ACC112 (cell line): ENCODE results near the gene SMOC2.

Source experiments
- H2AFZ ChIP-seq: fragments of 200-600 bp; sonication (generic); one replicate; pipeline ENCODE4 v1.6.0; 2017; ENCODE audit warnings: antibody characterized with exemption, low read length; ENCODE audit not compliant: unreplicated experiment
- H3K27ac ChIP-seq: fragments of 200-600 bp; sonication (generic); 2 replicates; pipeline ENCODE4 v1.5.1; 2014; ENCODE audit warnings: low read depth, mild to moderate bottlenecking, antibody characterized with exemption, low read length, moderate library complexity
- H3K27me3 ChIP-seq: fragments of 200-600 bp; sonication (generic); 2 replicates; pipeline ENCODE4 v1.6.1; 2014; ENCODE audit warnings: mild to moderate bottlenecking, antibody characterized with exemption, low read length, moderate library complexity, mixed read lengths; ENCODE audit not compliant: insufficient read depth
- H3K36me3 ChIP-seq: fragments of 200-600 bp; sonication (generic); 2 replicates; pipeline ENCODE4 v1.6.1; 2016; ENCODE audit warnings: mild to moderate bottlenecking, antibody characterized with exemption, low read length, moderate library complexity, mixed read lengths; ENCODE audit not compliant: insufficient read depth
- H3K4me1 ChIP-seq: fragments of 200-600 bp; sonication (generic); one replicate; pipeline ENCODE4 v1.6.1; 2016; ENCODE audit warnings: low read length, mixed read lengths; ENCODE audit not compliant: insufficient read depth, unreplicated experiment, control insufficient read depth
- H3K4me3 ChIP-seq: fragments of 200-600 bp; sonication (generic); 2 replicates; pipeline ENCODE4 v1.5.1; 2014; ENCODE audit warnings: mild to moderate bottlenecking, low read depth, low read length
- H3K79me2 ChIP-seq: fragments of 200-600 bp; sonication (generic); one replicate; pipeline ENCODE4 v1.6.0; 2016; ENCODE audit warnings: low read length; ENCODE audit not compliant: control insufficient read depth, unreplicated experiment, insufficient read depth

Gene SMOC2

DNA sequence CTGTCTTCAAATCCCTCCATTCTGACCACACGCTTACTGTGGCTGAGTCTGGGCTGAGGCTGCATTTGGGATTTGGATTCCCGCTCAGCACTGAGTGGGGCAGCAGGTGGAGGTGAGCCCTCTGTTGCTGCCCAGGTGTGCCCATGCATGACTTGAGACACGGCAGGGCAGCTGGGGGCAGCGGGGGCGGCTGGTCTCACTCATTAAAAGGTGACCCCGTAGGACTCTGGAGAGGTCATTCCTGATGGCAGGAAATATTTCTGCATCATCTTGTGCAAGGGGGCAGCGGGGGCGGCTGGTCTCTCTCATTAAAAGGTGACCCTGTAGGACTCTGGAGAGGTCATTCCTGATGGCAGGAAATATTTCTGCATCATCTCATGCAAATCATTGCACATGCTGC lies 49.8 kb downstream of the SMOC2 start:
- Histone ChIP-seq H3K36me3 (no peaks in the 10 kb centered on the region), H3K27me3 (no peaks in the 10 kb centered on the region), H3K4me1 (no peaks in the 10 kb centered on the region), H2AFZ (no peak overlapping the region), H3K4me3 (no peak overlapping the region), H3K27ac (no peak overlapping the region), H3K79me2 (no peaks in the 10 kb centered on the region)

DNA sequence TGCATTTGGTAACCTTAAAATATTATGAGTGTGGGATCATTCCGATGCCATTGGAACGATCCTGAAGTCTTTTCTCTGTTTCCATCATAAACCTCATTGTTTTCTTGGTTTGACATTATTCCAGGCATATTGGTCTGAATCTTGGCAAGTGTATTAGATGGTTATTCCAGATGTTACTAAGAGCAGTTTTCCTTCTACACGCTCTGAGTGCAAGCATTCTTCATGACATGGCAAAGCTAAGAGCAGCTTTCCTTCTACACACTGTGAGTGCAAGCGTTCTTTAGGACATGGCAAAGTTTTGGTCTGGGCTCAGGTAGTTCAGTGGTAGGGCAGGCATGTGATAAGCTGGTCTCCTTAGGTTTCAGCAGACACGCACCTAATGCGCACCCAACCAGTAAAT lies 53.0 kb downstream of the SMOC2 start:
- Histone ChIP-seq H2AFZ (no peak overlapping the region), H3K79me2 (no peaks in the 10 kb centered on the region), H3K4me1 (no peaks in the 10 kb centered on the region), H3K36me3 (no peaks in the 10 kb centered on the region), H3K27me3 (no peaks in the 10 kb centered on the region), H3K27ac (no peak overlapping the region), H3K4me3 (no peak overlapping the region)

DNA sequence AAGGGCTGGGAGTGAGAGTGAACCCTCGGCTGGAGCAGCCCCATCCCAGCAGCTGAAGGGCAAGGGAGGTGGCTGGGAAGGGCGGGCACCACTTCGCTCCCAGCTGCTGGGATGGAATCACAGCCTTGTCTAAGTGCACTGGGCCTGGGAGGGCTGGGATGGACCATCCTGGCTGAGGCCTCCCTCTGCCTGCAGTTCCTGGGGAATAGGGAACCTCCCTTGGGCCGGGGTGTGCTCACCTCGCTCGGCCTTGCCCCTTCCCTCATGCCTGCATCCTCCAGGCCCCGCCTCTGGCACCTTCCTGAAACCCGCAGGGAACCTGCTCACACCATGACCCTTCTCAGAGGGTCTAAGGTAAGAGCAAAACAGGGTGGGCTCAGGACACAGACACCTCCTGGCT lies 53.7 kb downstream of the SMOC2 start:
- no peaks in the 10 kb centered on the region for H3K4me1 ChIP-seq
- H3K27ac ChIP-seq: no peak overlapping the region
- H3K27me3 ChIP-seq: no peaks in the 10 kb centered on the region
- H3K36me3 ChIP-seq: no peaks in the 10 kb centered on the region
- H3K4me3 ChIP-seq: no peak overlapping the region
- no peak overlapping the region for H2AFZ ChIP-seq
- H3K79me2 ChIP-seq: no peaks in the 10 kb centered on the region

DNA sequence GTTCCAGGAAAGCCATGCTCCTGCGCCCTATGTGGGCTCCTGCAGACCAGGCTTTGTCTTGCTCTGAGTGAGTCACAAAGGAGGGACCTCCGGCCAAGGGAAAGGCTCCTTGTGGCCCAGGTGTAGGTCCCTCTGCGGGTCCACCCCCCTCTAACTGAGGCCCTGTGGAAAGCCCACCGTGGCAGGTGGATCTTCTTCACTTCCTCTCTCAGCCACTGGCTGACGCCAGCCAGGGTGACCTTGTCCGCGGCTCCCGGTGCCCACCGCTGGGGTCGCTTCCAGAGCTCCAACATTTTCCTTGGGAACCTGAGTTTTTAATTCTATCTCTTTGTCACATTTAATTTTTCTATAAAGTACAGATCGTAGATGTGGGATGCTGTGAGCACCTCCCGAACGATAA lies 54.1 kb downstream of the SMOC2 start:
- H3K4me3 ChIP-seq: no peak overlapping the region
- no peak overlapping the region for H2AFZ ChIP-seq
- H3K36me3 ChIP-seq: no peaks in the 10 kb centered on the region
- no peaks in the 10 kb centered on the region for H3K79me2 ChIP-seq
- no peaks in the 10 kb centered on the region for H3K27me3 ChIP-seq
- H3K4me1 ChIP-seq: no peaks in the 10 kb centered on the region
- no peak overlapping the region for H3K27ac ChIP-seq

DNA sequence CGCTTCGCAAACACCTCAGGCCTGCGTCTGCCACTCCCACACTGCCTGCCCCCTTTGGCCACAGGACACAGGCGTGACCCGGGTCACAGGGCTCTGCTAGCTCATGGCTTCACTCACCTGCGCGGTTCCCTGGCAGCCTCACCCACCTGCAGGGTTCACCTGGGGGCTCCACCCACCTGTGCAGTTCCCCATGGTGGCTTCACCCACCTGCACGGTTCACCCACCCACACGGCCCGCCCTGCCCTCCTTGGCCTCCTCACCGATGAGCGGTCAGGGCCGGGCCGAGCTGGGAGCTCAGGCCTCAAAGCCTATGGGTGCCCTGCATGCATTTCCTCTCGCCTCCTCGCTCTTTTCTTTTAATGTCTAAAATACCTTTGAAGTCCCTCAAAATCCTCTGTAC lies 54.7 kb downstream of the SMOC2 start:
- no peaks in the 10 kb centered on the region for H3K4me1 ChIP-seq
- no peak overlapping the region for H3K4me3 ChIP-seq
- H3K79me2 ChIP-seq: no peaks in the 10 kb centered on the region
- H3K27ac ChIP-seq: no peak overlapping the region
- H3K27me3 ChIP-seq: no peaks in the 10 kb centered on the region
- no peaks in the 10 kb centered on the region for H3K36me3 ChIP-seq
- H2AFZ ChIP-seq: no peak overlapping the region

DNA sequence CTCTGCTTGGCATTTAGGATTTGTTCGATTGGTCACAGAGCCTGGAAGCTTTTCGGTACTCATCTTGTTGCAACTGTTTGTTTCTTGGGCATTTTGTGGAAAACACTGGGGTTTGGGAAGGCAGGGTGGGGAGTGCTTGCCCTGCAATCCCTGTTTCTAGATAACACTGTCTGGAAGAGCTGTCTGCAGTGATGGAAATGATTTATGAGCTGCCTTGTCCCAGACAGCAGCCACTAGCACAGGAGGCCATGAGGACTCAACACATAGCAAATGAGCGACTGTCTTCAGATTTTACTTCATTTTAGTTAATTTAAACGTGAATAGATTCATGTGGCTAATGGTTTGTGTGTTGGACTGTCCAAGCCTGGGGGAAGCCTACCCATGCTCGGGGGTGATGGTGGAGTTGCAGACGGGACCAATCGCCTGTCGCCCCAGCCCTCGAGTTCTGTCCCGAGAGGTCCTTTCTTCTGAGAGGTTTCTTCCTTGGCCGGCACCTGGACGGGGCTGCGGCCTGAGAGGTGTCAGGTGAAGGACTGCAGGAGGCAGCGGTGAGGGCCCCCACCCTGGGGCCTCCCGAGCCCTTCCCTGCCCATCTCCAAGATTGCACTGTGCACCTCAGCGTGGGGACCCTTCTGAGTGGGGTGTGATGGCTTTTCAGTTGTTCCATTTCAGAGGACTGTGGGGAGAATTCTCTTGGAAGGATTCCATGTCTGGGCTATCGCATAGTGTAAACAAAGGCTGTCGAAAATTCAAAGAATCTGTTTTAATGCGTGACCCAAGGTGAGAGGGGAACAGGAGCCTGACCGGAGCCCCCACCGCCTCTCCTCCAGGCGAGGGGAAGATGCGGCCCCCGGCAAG lies 55.4 kb downstream of the SMOC2 start:
- H3K4me1 ChIP-seq: no peaks in the 10 kb centered on the region
- no peak overlapping the region for H3K4me3 ChIP-seq
- no peaks in the 10 kb centered on the region for H3K36me3 ChIP-seq
- no peaks in the 10 kb centered on the region for H3K79me2 ChIP-seq
- H3K27ac ChIP-seq: no peak overlapping the region
- H3K27me3 ChIP-seq: no peaks in the 10 kb centered on the region
- H2AFZ ChIP-seq: no peak overlapping the region

DNA sequence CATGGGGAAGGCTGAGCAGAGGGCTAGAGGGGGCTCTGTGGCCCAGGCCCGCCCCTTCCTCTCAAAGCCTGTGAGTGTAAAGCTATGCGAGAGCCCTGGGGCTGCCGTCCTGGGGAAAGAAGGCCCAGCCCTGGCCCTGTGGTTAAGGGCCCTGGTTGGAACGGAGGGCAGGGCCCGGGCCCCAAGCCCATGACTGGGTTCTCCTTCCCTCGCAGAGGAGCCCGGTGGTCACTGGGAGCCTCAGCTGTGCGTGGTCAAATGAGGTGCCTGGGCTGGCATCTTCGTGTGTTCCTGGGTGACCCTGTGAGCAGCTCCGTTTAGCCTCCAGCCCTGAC lies 56.0 kb downstream of the SMOC2 start:
- Histone ChIP-seq H3K27me3 (no peaks in the 10 kb centered on the region), H3K4me1 (no peaks in the 10 kb centered on the region), H3K79me2 (no peaks in the 10 kb centered on the region), H2AFZ (no peak overlapping the region), H3K36me3 (no peaks in the 10 kb centered on the region), H3K27ac (no peak overlapping the region), H3K4me3 (no peak overlapping the region)

DNA sequence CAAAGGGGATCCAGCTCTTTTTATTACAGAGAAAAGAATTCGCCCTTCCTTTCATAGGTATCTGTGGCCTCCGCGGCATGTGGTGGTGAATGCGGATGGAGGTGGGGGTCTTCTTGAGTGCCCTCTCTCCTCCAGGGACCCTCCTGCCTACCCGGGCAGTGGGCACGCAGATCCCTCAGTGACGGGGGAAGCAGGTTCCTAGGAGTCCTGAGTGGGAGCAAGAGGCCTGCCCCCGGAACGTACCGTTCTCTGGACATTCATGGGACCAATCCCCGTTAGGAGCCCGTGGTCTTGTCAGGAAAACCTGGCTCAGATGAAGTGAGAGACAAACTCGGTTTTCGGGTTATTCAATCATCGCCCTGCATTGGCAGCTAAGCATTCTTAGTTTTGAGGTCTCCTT lies 56.4 kb downstream of the SMOC2 start:
- Histone ChIP-seq H3K4me1 (no peaks in the 10 kb centered on the region), H3K27me3 (no peaks in the 10 kb centered on the region), H2AFZ (no peak overlapping the region), H3K36me3 (no peaks in the 10 kb centered on the region), H3K4me3 (no peak overlapping the region), H3K27ac (no peak overlapping the region), H3K79me2 (no peaks in the 10 kb centered on the region)

DNA sequence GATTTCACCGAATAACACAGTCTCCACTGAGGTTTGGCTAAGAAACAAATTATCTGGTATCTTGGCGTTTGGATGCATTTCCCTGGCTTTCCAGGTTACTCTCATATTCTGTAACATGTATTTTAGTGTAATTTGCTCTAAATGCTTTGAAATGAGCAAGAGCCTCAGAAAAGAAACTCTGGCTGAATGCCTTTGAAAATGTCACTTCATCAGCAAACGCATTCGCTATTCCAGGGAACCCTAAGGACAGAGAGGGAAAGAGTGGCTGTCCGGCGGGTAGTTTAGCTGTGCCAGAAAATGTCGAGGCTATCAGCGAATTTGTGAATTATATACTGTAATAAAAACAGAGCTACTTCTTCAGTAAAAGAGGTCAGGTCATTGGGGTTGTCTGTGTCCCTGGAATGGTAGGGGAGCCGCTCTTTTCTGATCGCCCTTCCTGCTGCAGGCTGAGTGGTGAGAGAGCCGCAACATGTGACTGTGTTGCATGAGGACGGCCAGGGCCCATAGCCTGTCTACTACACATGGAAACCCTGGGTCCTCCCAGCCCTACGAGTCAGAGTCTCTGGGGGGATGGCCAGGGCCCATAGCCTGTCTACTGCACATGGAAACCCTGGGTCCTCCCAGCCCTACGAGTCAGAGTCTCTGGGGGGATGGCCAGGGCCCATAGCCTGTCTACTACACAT lies 57.3 kb downstream of the SMOC2 start:
- Histone ChIP-seq H3K4me1 (no peaks in the 10 kb centered on the region), H2AFZ (no peak overlapping the region), H3K79me2 (no peaks in the 10 kb centered on the region), H3K27me3 (no peaks in the 10 kb centered on the region), H3K4me3 (no peak overlapping the region), H3K27ac (no peak overlapping the region), H3K36me3 (no peaks in the 10 kb centered on the region)

DNA sequence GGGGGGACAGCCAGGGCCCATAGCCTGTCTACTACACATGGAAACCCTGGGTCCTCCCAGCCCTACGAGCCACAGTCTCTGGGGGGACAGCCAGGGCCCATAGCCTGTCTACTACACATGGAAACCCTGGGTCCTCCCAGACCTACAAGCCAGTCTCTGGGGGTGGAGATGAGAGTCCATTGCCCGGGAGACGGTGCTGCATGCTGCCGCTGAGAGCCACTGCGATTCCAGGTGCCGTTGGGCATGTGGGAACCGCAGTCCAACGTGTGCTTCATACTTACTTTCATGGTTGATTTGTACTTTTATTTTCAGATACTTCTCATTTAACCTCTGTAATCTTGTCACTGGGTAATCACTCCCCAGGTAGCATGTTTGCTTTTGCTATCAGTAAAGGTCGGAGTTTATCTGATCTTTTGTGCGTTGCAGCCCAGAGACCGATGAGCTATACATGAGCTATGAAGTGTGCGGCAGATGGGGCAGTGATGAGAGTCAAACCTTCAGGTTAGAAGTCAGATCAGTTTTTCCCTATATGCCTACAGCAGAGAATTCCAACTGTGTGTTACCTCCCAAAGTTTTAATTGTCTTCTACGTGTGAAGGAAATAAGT lies 58.2 kb downstream of the SMOC2 start:
- H3K27ac ChIP-seq: no peak overlapping the region
- no peaks in the 10 kb centered on the region for H3K36me3 ChIP-seq
- H2AFZ ChIP-seq: no peak overlapping the region
- H3K79me2 ChIP-seq: no peaks in the 10 kb centered on the region
- no peaks in the 10 kb centered on the region for H3K27me3 ChIP-seq
- H3K4me1 ChIP-seq: no peaks in the 10 kb centered on the region
- no peak overlapping the region for H3K4me3 ChIP-seq

DNA sequence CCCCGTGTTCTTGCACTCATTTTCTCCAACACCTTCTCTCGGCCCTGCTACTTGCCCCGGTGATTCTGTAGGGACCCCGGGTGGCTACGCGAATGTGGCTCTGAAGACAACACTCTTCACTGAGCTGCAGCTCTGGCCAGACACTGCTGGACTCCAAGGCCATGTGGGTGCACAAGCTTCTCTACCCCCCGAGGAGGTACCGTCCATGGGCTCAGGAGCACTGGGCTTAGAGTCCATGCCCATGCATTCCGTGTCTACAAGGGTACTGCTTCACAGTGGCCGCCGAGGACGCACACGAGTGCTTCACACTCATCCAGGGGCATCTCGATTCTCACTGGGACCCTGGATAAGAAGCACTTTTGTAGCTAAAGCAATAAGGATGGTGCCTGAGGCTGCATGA lies 59.5 kb downstream of the SMOC2 start:
- Histone ChIP-seq H3K27ac (no peak overlapping the region), H3K27me3 (no peaks in the 10 kb centered on the region), H3K79me2 (no peaks in the 10 kb centered on the region), H3K4me1 (no peaks in the 10 kb centered on the region), H3K36me3 (no peaks in the 10 kb centered on the region), H2AFZ (no peak overlapping the region), H3K4me3 (no peak overlapping the region)
